Right lobe of liver (tissue), 6 donors: ENCODE measurements around the gene TMEM63C. TPM values are rescaled to one million over a fixed set of nuclear protein-coding genes. Genes with fewer than 3 reads are reported as not detected.
A peak's percentile ranks its signal among the peaks of the same experiment; 100 is the strongest.

Experiments used
- ATAC-seq, 4 donors: fragments of 200-7000 bp; cut with Tn5 transposase; one replicate each; pipeline ENCODE4 v1.9.1; 2020; ENCODE audit warnings: mild to moderate bottlenecking in 4 of 4, moderate library complexity in 4 of 4
- DNase-seq, 3 donors: peaks; one replicate each; pipeline ENCODE4 v3.0.0-alpha.2; 2020
- H3K27ac ChIP-seq, 3 donors: fragments of 200-600 bp; one replicate each; pipeline ENCODE4 v1.8.0; 2022
- H3K27me3 ChIP-seq, 2 donors: fragments of 200-600 bp; one replicate each; pipeline ENCODE4 v1.8.0; 2022
- H3K36me3 ChIP-seq, 4 donors: fragments of 200-600 bp; sonication (generic) in 1 of 4; one replicate each; pipeline versions ENCODE4 v1.5.1 to v1.8.0; 2017 to 2022; ENCODE audit warnings: control low read depth in 1 of 4
- H3K4me1 ChIP-seq, 4 donors: fragments of 200-600 bp; sonication (generic) in 1 of 4; one replicate each; pipeline versions ENCODE4 v1.5.1 to v1.8.0; 2017 to 2022; ENCODE audit warnings: control low read depth in 1 of 4
- H3K4me3 ChIP-seq, 3 donors: fragments of 200-600 bp; one replicate each; pipeline ENCODE4 v1.8.0; 2022
- H3K9me3 ChIP-seq, 4 donors: fragments of 200-600 bp; sonication (generic) in 1 of 4; one replicate each; pipeline versions ENCODE4 v1.5.1 to v1.8.0; 2017 to 2022; ENCODE audit warnings: control low read depth in 1 of 4
- CTCF ChIP-seq, 4 donors: fragments of 200-600 bp in 3 of 4; fragments of 450-650 bp in 1 of 4; IDR thresholded peaks; one replicate each; pipeline versions ENCODE4 v1.5.1 to v1.8.0; 2016 to 2022; ENCODE audit warnings: antibody characterized with exemption in 4 of 4, mild to moderate bottlenecking in 2 of 4
- POLR2A ChIP-seq: fragments of 450-650 bp; IDR thresholded peaks from one replicate; pipeline ENCODE4 v1.6.1; 2017; ENCODE audit warnings: antibody characterized with exemption, mild to moderate bottlenecking
- WGBS: methylation state at CpG from one replicate; pipeline ENCODE4 v1.1.6; 2018; ENCODE audit warnings: low coverage, low lambda C conversion rate; ENCODE audit not compliant: insufficient coverage; ENCODE audit errors: missing lambda C conversion rate; 5-methylcytosine and 5-hydroxymethylcytosine counted together
- intact Hi-C, 2 donors: fragments of 100-400 bp; cut with DNase I; formaldehyde crosslinking; loops; one replicate each; pipeline versions ENCODE4 v1.11.2 to v1.14.1; 2022
- total RNA-seq, 6 experiments: library from RNA; depleted of rRNA in 2 of 6; stranded (reverse); fragments of >200 nt in 2 of 6; fragmentation: NEBNext Ultra II Directional in 3 of 6; extraction: Animal tissue kit (Norgen Biotek cat#: 25700) in 3 of 6; gene quantifications; one replicate each; pipeline versions ENCODE4 v1.1.0 to v1.2.4, GENCODE V29; 2016 to 2023
- donor health status: DM: no; HTN: yes; CAD: no.
- donor health status: DM: no; HTN: no; CAD: no.
- donor health status: DM: no; HTN: no; CAD: no.
- donor health status: DM: no; HTN: yes; CAD: no.
- donor health status: DM: no; HTN: yes; CAD: no.

The TMEM63C gene
- total RNA-seq, 6 experiments from 2014 or later = 0.07 to 0.82 (median 0.15) TPM; not detected in 2

GRCh38 chr14:77299771-77300170 is 118.2 kb downstream of the TMEM63C start:
- H3K27me3 ChIP-seq = no peaks in the 10 kb centered on the region
- H3K4me3 ChIP-seq = no peak overlapping the region
- WGBS = 67% methylated on average over 4 of the region's 4 CpGs
- H3K36me3 ChIP-seq = peaks cover 0 to 5% (median 1%) of the 10 kb centered on the region in 4 donors
- peak in 2 of 4 donors; percentile 12 to 54 for ATAC-seq
- no peak for TF ChIP-seq CTCF (IDR thresholded peaks at IDR 0.05)
- no peak for TF ChIP-seq POLR2A
- H3K27ac ChIP-seq = no peak overlapping the region
- no peaks in the 10 kb centered on the region for H3K9me3 ChIP-seq
- no peak for DNase-seq
- peaks cover 0 to 11% (median 7%) of the 10 kb centered on the region in 4 donors for H3K4me1 ChIP-seq
- intact Hi-C loops = loop anchor here in 1 of 2 donors (10.0 kb wide), 1 partner anchor 145 kb away; no protein-coding TSS in a partner anchor

GRCh38 chr14:77301103-77301502 is 119.5 kb downstream of the TMEM63C start:
- intact Hi-C loops = no loop called here
- H3K4me1 ChIP-seq = peaks cover 0 to 11% (median 7%) of the 10 kb centered on the region in 4 donors
- ATAC-seq = peak; percentile 69 to 90 (median 82)
- no peak for TF ChIP-seq POLR2A
- peak; percentile 71 to 83 (median 78) for TF ChIP-seq CTCF (IDR thresholded peaks at IDR 0.05)
- H3K27me3 ChIP-seq = no peaks in the 10 kb centered on the region
- peak; percentile 77 to 87 (median 78) for DNase-seq
- peaks cover 0 to 3% (median 0%) of the 10 kb centered on the region in 4 donors for H3K36me3 ChIP-seq
- WGBS = 11% methylated on average over 4 of the region's 10 CpGs
- H3K4me3 ChIP-seq = no peak overlapping the region
- H3K27ac ChIP-seq = no peak overlapping the region
- no peaks in the 10 kb centered on the region for H3K9me3 ChIP-seq

GRCh38 chr14:77302926-77303325 is 121.3 kb downstream of the TMEM63C start:
- ATAC-seq (peak in 2 of 4 donors; percentile 16 to 79), DNase-seq (no peak)
- H3K27ac ChIP-seq = peak overlapping the region in 1 of 3 donors; percentile 58
- no peaks in the 10 kb centered on the region for H3K9me3 ChIP-seq
- intact Hi-C loops = no loop called here
- no peaks in the 10 kb centered on the region for H3K27me3 ChIP-seq
- TF ChIP-seq CTCF (IDR thresholded peaks at IDR 0.05) = no peak
- TF ChIP-seq POLR2A = no peak
- H3K4me1 ChIP-seq = peaks cover 0 to 11% (median 7%) of the 10 kb centered on the region in 4 donors
- no peaks in the 10 kb centered on the region for H3K36me3 ChIP-seq
- WGBS = 85% methylated on average over 3 of the region's 5 CpGs
- H3K4me3 ChIP-seq = no peak overlapping the region

GRCh38 chr14:77303417-77304156 is 122.0 kb downstream of the TMEM63C start:
- Histone ChIP-seq H3K27ac (peak overlapping the region in 2 of 3 donors; percentile 47 to 58), H3K4me3 (no peak overlapping the region), H3K9me3 (no peaks in the 10 kb centered on the region), H3K36me3 (no peaks in the 10 kb centered on the region), H3K27me3 (no peaks in the 10 kb centered on the region), H3K4me1 (peaks cover 0 to 11% (median 7%) of the 10 kb centered on the region in 4 donors)
- WGBS = 48% methylated on average over 4 of the region's 4 CpGs
- TF ChIP-seq CTCF (IDR thresholded peaks at IDR 0.05) = no peak
- TF ChIP-seq POLR2A = no peak
- peak; percentile 81 to 90 (median 87) for ATAC-seq
- no peak for DNase-seq
- intact Hi-C loops = no loop called here
